Activated T-helper 1 cell treated with Interleukin-2 at 50 U/mL for 16 hours (primary cell): ENCODE results near the gene PSIP1.
"Not testable (repeated sequence)": the region's sequence is repeated elsewhere in the genome, so short reads cannot be mapped to it uniquely, and the experiment has no call there.

Experiments
- DNase-seq: peaks from one replicate; pipeline ENCODE4 v3.0.0-alpha.2; 2020; ENCODE audit warnings: low read depth

PSIP1 gene

GRCh38 chr9:15501803-15502202 is 9.0 kb downstream of the PSIP1 start:
- DNase-seq: no peak

DNA sequence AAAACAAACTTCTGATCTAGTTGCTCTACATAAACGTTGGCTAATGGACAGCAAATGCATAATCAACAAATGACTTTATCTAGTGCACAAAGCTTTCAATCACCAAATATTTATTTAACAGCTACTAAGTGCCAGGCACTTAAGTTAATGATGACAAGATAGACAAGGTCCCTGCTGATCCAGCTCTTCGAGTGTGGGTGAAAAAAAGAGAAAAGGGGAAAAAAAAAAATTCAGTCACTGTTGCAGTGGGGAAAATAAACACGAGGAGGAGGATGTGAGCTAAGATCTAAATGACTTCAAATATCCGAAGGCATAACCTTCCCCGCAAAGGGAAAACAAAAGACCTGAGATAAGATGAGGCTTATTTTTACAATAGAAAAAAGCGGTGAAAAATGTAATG is 9.6 kb downstream of the PSIP1 start:
- DNase-seq: no peak

GRCh38 chr9:15499139-15499538 is 11.6 kb downstream of the PSIP1 start:
- no peak for DNase-seq

DNA sequence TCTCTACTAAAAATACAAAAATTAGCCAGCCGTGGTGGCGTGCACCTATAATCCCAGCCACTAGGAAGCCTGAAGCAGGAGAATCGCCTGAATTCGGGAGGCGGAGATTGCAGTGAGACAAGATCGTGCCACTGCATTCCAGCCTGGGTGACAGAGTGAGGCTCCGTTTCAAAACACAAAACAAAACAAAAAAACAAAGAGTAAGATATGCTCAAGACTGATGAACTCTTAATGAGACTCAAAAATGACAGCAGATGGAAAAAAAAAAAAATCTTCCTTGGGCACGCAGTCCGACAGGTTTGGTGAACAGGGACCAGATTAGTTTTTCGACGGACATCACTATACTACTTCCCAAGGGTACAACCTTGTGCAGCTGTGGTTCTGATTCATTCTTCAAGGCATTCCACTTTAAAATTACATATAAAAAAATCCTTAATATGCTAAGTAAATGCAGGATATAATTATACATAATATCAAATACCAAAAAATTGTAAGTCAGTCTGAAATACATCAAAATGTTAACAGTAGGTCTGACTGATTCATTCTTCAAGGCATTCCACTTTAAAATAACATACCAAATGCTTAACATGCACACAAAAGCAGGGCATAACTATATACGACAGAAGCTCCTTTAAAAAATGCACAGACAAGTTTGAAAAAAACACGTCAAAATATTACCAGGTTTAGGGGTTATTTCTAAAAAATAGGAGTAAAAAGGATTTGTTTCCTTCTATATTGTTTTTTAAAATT is 12.3 kb downstream of the PSIP1 start:
- no peak for DNase-seq

DNA sequence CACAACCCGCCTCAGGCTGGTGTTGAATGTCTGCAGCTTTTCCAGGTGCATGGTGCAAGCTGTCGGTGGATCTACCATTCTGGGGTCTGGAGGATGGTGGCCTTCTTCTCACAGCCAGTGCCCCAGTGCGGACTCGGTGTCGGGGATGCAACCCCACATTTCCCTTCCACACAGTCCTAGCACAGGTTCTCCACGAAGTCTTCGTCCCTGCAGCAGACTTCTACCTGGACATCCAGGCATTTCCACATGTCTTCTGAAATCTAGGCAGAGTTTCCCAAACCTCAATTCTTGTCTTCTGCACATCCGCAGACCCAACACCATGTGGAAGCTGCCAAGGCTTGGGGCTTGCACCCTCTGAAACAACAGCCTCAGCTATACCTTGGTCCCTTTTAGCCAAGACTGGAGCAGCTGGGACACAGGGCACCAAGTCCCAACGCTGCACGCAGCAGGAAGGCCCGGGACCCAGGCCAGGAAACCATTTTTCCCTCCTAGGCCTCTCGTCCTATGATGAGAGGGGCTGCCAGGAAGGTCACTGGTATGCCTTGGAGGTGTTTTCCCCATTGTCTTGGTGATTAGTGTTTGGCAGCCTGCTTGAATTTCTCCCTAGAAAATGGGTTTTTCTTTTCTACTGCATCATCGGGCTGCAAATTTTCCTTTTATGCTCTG is 18.2 kb downstream of the PSIP1 start:
- no peak for DNase-seq

DNA sequence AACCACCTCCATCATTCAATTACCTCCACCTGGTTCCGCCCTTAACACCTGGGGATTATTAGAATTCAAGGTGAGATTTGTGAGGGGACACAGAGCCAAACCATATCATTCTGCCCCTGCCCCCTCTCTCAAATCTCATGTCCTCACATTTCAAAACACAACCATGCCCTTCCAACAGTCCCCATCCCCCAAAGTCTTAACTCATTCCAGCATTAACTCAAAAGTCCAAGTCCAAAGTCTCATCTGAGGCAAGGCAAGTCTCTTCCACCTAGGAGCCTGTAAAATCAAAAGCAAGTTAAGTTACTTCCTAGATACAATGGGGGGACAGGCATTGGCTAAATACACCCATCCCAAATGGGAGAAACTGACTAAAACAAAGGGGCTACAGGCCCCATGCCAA is 18.8 kb downstream of the PSIP1 start:
- DNase-seq: no peak

DNA sequence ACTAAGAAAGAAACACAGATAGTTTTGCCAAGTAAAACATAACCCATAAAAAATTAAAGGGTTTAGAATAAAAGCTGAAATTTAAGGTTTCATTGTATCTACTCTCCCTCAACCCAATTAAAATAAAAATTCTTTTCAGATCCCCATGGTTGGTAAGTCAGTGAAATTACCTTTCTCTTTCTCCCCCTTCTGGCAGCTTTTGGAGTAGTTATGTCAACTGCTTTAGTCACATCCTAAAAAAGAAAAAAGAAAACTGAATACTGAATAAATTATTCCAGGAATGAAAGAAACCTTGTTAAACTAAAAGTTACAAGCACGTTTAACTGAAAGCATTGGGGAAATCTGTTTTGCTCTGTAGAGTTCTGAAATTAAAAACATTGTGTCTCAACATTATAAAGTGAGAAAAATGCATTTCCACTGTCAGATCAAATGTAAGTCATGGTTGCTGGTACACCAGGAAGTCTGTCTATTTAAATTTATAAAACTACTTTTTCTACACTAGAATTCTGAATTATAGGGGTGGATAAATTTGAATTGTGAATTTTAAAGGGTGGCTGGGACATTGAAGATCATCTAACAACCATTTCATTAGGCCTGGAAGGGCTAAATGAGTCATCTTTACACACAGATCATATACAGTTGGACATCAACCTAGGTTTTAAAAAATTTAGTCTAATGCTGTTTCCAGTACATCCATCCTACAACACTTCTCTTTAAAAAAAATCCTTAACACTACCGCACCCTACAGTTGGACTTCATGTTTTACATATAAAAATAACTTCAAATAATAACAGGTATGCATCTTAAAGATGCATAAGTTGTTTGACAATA is 24.7 kb downstream of the PSIP1 start:
- no peak for DNase-seq

GRCh38 chr9:15484802-15485201 is 26.0 kb downstream of the PSIP1 start:
- no peak for DNase-seq

DNA sequence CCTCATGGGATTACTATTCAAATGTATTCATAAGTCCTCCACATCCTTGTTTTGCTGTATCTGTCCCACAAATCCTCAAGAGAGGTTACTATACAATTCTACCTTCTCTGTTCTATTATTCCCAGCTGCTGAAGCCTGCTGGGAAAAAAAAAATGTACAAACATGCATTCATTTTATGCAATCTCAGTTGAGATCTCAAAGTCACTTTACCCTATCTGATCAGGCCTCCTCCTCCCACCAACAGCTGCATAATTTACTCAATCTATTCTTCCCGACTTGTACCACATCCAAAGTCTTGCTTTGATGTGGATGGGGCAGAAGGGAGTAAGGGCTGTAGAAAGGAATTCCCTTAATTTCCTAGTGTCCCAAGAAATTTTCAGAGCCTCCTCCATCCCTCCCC is 28.6 kb downstream of the PSIP1 start:
- no peak for DNase-seq

GRCh38 chr9:15480028-15480427 is 30.7 kb downstream of the PSIP1 start:
- no peak for DNase-seq

GRCh38 chr9:15475923-15476536 is 34.7 kb downstream of the PSIP1 start:
- no peak for DNase-seq

GRCh38 chr9:15469862-15470261 is 40.9 kb downstream of the PSIP1 start:
- DNase-seq: no peak

DNA sequence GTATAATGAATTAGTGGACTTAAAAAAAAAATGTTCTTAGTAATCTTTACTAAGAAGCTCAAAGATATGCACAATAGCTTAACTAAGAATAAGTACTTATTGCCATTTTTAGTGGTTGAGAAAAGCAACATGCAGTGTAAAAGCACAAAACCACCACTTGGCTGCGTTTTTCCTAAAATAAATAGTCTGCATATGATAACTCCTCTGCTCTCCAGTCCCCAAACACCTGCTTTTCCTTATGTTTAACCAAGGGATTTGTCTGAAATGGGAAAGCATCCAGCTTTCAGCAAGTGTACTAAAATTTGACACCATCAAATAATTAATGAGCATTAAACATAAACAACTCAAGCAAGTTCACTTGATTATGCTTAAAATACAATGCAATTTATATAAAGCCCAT is 41.4 kb downstream of the PSIP1 start:
- no peak for DNase-seq

- no peak for DNase-seq
These were observed 42.6 kb downstream of the PSIP1 start for GRCh38 chr9:15468145-15468544.

GRCh38 chr9:15461601-15462000 is 49.2 kb downstream of the PSIP1 start:
- no peak for DNase-seq

- no peak for DNase-seq
These were observed 49.7 kb downstream of the PSIP1 start for GRCh38 chr9:15461056-15461455.

DNA sequence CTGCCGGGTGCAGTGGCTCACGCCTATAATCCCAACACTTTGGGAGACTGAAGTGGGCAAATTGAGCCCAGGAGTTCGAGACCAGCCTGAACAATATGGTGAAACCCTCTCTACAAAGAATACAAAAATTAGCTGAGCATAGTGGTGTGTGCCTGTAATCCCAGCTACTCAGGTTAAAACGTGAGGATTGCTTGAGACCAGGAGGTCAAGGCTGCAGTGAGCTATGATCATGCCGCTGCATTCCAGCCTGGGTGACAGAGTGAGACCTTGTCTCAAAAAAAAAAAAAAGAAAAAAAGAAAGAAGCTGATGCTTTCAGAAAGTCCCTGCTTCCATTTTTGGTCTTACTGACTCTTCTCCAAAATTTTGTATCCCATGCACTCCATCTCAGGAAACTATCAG is 56.8 kb downstream of the PSIP1 start:
- DNase-seq: no peak

DNA sequence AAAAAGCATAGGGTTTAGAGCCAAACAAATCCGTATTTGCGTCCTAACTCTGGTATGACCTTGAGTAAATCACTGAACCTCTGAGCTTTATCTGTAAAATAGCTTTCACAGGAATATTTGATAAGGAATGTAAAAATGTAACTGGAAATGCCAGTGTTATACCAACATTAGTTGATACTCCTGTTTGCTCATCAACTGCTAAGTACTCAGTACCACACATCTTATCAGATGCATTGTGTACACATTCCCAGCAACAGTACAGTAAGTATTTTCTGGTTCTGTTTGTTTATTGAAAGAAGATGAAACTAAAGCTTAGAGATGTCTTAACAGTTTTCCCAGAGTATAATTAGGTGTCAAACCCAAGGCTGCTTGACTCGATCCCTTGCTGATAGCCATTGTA is 66.6 kb downstream of the PSIP1 start:
- no peak for DNase-seq

GRCh38 chr9:15442264-15442663 is 68.5 kb downstream of the PSIP1 start:
- not testable (repeated sequence) for DNase-seq

DNA sequence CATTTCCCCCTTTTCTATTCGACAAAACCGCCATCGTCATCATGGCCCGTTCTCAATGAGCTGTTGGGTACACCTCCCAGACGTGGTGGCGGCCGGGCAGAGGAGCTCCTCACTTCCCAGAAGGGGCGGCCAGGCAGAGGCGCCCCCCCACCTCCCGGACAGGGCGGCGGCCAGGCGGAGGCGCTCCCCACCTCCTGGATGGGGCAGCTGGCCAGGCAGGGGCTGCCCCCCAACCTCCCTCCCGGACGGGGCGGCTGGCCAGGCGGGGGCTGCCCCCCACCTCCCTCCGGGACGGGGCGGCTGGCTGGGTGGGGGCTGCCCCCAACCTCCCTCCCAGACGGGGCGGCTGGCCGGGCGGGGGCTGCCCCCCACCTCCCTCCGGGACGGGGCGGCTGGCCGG is 68.9 kb downstream of the PSIP1 start:
- DNase-seq: not testable (repeated sequence)

- DNase-seq: no peak
These were observed 71.9 kb downstream of the PSIP1 start for GRCh38 chr9:15438891-15439290.

DNA sequence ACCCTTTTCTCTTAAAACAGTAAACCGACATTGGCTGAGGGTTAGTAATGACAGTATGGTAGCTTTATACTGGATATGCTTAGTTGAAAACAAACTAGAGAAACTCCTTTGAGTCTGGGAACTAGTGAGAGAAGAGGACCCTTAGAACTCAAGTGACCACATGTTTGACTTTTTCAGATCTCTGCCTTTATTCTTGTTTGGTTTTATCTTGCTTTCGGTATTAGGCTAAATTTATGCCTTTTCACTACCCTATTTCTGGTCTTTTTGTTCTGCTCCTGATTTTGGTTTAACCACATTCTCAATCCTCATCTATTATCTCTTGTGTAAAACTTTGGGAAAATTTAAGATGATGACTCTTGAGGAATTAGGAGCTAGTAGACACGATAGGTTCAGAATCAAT is 77.1 kb downstream of the PSIP1 start:
- no peak for DNase-seq

GRCh38 chr9:15433191-15433590 is 77.6 kb downstream of the PSIP1 start:
- no peak for DNase-seq
